MM.1S (cell line): Measurements from ENCODE around the gene ZNF331.

Source experiments
- DNase-seq: peaks from one replicate; pipeline ENCODE4 v3.0.0-alpha.2; 2015
- H2AFZ ChIP-seq: fragments of 300-600 bp; sonication (generic); 2 replicates; pipeline ENCODE4 v1.6.0; 2016; ENCODE audit warnings: antibody characterized with exemption, low read length
- H3F3A ChIP-seq: fragments of 300-600 bp; sonication (generic); 2 replicates; pipeline ENCODE4 v1.6.1; 2016; ENCODE audit warnings: mild to moderate bottlenecking, antibody characterized with exemption, low read length, moderate library complexity, mixed read lengths; ENCODE audit not compliant: insufficient read depth
- H3K27ac ChIP-seq: fragments of 300-600 bp; sonication (generic); 2 replicates; pipeline ENCODE4 v1.5.1; 2016; ENCODE audit warnings: mild to moderate bottlenecking, low read length
- H3K27me3 ChIP-seq: fragments of 300-600 bp; sonication (generic); replicated peaks from 2 replicates; pipeline ENCODE4 v1.6.0; 2016; ENCODE audit warnings: low read length; ENCODE audit not compliant: insufficient read depth
- H3K36me3 ChIP-seq: fragments of 300-600 bp; sonication (generic); replicated peaks from 2 replicates; pipeline ENCODE4 v1.6.1; 2016; ENCODE audit warnings: mild to moderate bottlenecking, low read length, mixed read lengths; ENCODE audit not compliant: insufficient read depth
- H3K4me1 ChIP-seq: fragments of 300-600 bp; sonication (generic); 2 replicates; pipeline ENCODE4 v1.6.1; 2016; ENCODE audit warnings: low read length, mixed read lengths
- H3K4me2 ChIP-seq: fragments of 300-600 bp; sonication (generic); 2 replicates; pipeline ENCODE4 v1.6.0; 2016; ENCODE audit warnings: low read depth, low read length
- H3K4me3 ChIP-seq: fragments of 300-600 bp; sonication (generic); 2 replicates; pipeline ENCODE4 v1.5.1; 2016; ENCODE audit warnings: low read length, mixed read lengths
- H3K79me2 ChIP-seq: fragments of 300-600 bp; sonication (generic); 2 replicates; pipeline ENCODE4 v1.6.1; 2016; ENCODE audit warnings: mixed run types, low read length, mixed read lengths
- H3K9ac ChIP-seq: fragments of 300-600 bp; sonication (generic); 2 replicates; pipeline ENCODE4 v1.6.1; 2016; ENCODE audit warnings: low read length, mixed read lengths
- H3K9me2 ChIP-seq: fragments of 300-600 bp; sonication (generic); replicated peaks from 2 replicates; pipeline ENCODE4 v1.6.1; 2016; ENCODE audit warnings: mild to moderate bottlenecking, low read length, mixed read lengths; ENCODE audit not compliant: insufficient read depth
- H3K9me3 ChIP-seq: fragments of 300-600 bp; sonication (generic); replicated peaks from 2 replicates; pipeline ENCODE4 v1.6.1; 2016; ENCODE audit warnings: mild to moderate bottlenecking, low read length, mixed read lengths; ENCODE audit not compliant: insufficient read depth
- H4K20me1 ChIP-seq: fragments of 300-600 bp; sonication (generic); 2 replicates; pipeline ENCODE4 v1.6.1; 2016; ENCODE audit warnings: mild to moderate bottlenecking, low read length, moderate library complexity, mixed read lengths; ENCODE audit not compliant: insufficient read depth
- EZH2 ChIP-seq: fragments of 300-600 bp; sonication (generic); optimal IDR thresholded peaks from 2 replicates; pipeline ENCODE3; 2017; ENCODE audit warnings: low read depth, mild to moderate bottlenecking, antibody characterized with exemption, low read length, mixed read lengths
- EZH2phosphoT487 ChIP-seq: fragments of 300-600 bp; sonication (generic); IDR thresholded peaks from 2 replicates; pipeline ENCODE4 v1.6.1; 2018; ENCODE audit warnings: antibody characterized with exemption, low read length
- TF ChIP-seq, protein P1 (sequence below): fragments of 300-600 bp; sonication (generic); IDR thresholded peaks from 2 replicates; pipeline ENCODE4 v1.5.1; 2016; ENCODE audit warnings: antibody characterized with exemption, low read length, mixed read lengths

ZNF331 gene

DNA sequence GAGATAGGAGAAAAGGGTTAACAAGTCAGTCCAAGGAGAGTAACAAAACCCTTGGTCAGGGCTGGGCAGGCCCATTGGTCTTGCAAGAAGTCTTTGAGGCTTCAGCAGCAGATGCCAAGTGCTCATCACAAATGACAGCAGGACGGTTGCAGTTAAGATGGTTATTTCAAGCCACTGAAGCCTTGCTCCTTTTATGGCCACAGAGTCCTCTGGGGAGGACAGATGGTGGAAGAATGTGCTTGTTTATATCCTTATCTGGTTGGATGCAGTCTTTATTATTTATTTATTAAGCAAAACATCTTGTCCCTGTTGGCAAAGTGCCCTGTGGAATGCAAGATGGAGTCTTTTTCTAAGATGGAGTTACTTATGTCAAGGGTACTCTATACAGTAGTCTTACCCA, 19.2 kb upstream of the ZNF331 start:
- H3K27me3 ChIP-seq: no peaks in the 10 kb centered on the region
- H3K27ac ChIP-seq: no peak overlapping the region
- no peaks in the 10 kb centered on the region for H3K4me1 ChIP-seq
- TF ChIP-seq, protein P1, sequence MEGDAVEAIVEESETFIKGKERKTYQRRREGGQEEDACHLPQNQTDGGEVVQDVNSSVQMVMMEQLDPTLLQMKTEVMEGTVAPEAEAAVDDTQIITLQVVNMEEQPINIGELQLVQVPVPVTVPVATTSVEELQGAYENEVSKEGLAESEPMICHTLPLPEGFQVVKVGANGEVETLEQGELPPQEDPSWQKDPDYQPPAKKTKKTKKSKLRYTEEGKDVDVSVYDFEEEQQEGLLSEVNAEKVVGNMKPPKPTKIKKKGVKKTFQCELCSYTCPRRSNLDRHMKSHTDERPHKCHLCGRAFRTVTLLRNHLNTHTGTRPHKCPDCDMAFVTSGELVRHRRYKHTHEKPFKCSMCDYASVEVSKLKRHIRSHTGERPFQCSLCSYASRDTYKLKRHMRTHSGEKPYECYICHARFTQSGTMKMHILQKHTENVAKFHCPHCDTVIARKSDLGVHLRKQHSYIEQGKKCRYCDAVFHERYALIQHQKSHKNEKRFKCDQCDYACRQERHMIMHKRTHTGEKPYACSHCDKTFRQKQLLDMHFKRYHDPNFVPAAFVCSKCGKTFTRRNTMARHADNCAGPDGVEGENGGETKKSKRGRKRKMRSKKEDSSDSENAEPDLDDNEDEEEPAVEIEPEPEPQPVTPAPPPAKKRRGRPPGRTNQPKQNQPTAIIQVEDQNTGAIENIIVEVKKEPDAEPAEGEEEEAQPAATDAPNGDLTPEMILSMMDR: no peak
- TF ChIP-seq EZH2: no peak
- TF ChIP-seq EZH2phosphoT487: no peak
- no peaks in the 10 kb centered on the region for H3K9me3 ChIP-seq
- H2AFZ ChIP-seq: no peak overlapping the region
- no peak for DNase-seq
- H3K36me3 ChIP-seq: no peaks in the 10 kb centered on the region
- no peaks in the 10 kb centered on the region for H3K79me2 ChIP-seq
- H3K4me3 ChIP-seq: no peak overlapping the region
- no peak overlapping the region for H3K4me2 ChIP-seq
- H4K20me1 ChIP-seq: no peaks in the 10 kb centered on the region
- H3F3A ChIP-seq: no peaks in the 10 kb centered on the region
- no peaks in the 10 kb centered on the region for H3K9me2 ChIP-seq
- H3K9ac ChIP-seq: no peak overlapping the region

DNA sequence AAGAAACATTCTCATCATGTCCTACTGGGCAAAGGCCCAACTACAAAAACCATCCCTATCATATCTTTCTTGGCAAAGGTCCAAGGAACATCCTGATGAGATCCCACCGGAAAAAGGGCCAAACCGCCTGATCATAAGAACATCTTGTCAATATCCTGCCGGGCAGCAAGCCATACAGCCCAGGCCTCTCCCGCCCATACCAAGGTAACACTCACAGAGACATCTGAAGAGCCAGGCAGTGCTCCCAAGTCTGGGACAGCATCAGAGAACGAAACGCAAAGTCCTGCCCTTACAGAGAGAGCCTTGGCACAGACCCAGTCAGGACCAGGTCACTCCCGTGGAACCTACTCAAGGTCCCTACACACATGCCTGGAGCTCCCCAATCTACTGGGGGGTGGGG, 18.5 kb upstream of the ZNF331 start:
- H3K27ac ChIP-seq: no peak overlapping the region

DNA sequence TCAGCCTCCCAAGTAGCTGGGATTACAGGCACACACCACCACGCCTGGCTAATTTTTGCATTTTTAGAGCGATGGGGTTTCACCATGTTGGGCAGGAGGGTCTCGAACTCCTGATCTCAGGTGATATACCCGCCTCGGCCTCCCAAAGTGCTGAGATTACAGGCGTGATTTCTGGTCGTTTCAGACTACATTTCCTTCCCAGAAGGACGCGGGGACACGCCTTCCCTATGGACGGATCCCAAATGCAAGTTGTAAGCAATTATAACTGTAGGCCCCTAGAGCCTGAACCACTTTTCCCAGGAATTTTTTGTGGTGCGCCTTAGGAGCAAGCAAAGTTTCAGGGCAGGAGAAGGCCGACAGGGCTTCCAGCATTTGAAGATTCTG, 17.8 kb upstream of the ZNF331 start:
- H3K4me2 ChIP-seq: no peak overlapping the region
- H3K36me3 ChIP-seq: no peaks in the 10 kb centered on the region

More for the DNA sequence above, 18.5 kb upstream of the ZNF331 start:
- no peaks in the 10 kb centered on the region for H3K9me3 ChIP-seq
- H3K4me1 ChIP-seq: no peaks in the 10 kb centered on the region
- TF ChIP-seq EZH2phosphoT487: no peak
- TF ChIP-seq, protein P1: no peak
- TF ChIP-seq EZH2: no peak
- no peak overlapping the region for H2AFZ ChIP-seq
- no peaks in the 10 kb centered on the region for H3K36me3 ChIP-seq
- H3K9ac ChIP-seq: no peak overlapping the region
- no peaks in the 10 kb centered on the region for H4K20me1 ChIP-seq
- no peaks in the 10 kb centered on the region for H3K79me2 ChIP-seq
- H3K9me2 ChIP-seq: no peaks in the 10 kb centered on the region
- H3K4me3 ChIP-seq: no peak overlapping the region
- H3F3A ChIP-seq: no peaks in the 10 kb centered on the region
- DNase-seq: no peak
- no peak overlapping the region for H3K4me2 ChIP-seq
- H3K27me3 ChIP-seq: no peaks in the 10 kb centered on the region

More for the DNA sequence above, 17.8 kb upstream of the ZNF331 start:
- H3K9me3 ChIP-seq: no peaks in the 10 kb centered on the region
- no peak for DNase-seq
- H3K27me3 ChIP-seq: no peaks in the 10 kb centered on the region
- H3K9ac ChIP-seq: no peak overlapping the region
- H4K20me1 ChIP-seq: no peaks in the 10 kb centered on the region
- no peaks in the 10 kb centered on the region for H3K4me1 ChIP-seq
- no peaks in the 10 kb centered on the region for H3K79me2 ChIP-seq
- H2AFZ ChIP-seq: no peak overlapping the region
- H3K4me3 ChIP-seq: no peak overlapping the region
- no peak overlapping the region for H3K27ac ChIP-seq
- H3F3A ChIP-seq: no peaks in the 10 kb centered on the region
- TF ChIP-seq, protein P1: no peak
- TF ChIP-seq EZH2phosphoT487 (no peak), EZH2 (no peak)
- no peaks in the 10 kb centered on the region for H3K9me2 ChIP-seq
